GM19099 (cell line): ENCODE results near the gene CLRN3.

ENCODE experiments used
- POLR2A ChIP-seq: IDR thresholded peaks from 3 replicates; pipeline ENCODE4 v1.6.1; 2011; ENCODE audit warnings: low read depth; ENCODE audit not compliant: insufficient read length; ENCODE audit errors: extremely low read depth

The CLRN3 gene

GRCh38 chr10:127874671-127875448 lies 17.9 kb downstream of the CLRN3 start:
- no peak for TF ChIP-seq POLR2A

DNA sequence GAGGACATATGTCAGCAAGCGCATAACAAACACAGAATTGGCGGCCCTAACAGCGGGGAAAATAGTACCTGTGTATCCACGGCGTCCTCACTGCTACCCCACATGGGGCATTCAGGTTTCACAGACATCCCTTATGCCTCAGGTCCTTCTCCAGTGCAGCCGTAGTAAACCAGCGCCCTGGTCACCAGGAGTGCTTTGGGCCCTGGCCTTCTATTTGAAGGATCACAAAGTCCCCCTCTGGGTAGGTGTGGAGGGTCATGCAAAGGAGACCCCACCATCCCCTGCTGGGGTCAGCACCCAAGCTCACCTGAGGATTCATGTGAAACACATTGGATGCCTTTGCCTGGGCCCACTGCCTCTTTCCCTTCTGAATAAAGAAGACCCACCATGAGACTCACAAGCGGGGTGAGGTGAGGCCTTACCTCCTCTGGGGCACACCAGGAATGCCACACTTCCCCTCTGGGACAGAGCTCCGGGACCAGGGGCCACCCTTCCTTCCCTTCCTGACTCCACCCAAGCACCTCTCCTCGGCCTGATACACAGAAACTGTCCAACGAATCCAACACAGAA lies 18.8 kb downstream of the CLRN3 start:
- TF ChIP-seq POLR2A = no peak

DNA sequence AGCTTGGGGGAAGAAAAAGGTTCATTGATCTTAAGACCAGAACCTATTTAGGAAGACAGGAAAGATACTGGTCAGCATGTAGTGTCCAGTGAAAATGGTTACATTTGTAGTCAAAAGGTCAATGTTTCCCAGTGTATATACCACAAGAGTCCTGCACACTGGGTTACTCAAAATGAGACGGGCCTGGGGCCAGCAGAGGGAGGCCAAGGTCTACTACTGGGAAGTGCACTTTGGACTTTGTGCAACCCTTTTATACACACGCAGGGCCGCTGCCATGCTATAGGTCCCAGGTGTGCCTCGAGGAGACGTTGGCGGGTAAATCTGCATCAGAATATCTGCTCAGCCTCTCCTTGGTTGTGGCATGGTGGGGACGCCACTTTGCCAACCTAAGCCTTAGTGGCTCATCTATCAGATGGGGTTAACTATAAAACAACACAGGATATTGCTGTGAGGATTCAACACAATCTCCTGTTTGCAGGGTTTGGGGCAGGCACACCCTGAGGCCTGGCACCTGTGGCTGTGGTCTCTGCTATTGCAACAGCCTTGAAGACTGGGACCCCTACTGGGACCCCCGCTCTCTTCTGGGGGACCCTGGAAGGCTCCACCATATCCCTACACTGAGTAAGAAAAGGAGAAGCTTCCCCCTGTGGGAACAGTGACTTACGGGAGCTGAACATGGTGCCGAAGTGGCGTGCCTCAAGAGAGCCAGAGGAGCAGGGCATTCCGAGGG lies 19.7 kb downstream of the CLRN3 start:
- no peak for TF ChIP-seq POLR2A

GRCh38 chr10:127872011-127872761 lies 20.6 kb downstream of the CLRN3 start:
- TF ChIP-seq POLR2A = no peak

DNA sequence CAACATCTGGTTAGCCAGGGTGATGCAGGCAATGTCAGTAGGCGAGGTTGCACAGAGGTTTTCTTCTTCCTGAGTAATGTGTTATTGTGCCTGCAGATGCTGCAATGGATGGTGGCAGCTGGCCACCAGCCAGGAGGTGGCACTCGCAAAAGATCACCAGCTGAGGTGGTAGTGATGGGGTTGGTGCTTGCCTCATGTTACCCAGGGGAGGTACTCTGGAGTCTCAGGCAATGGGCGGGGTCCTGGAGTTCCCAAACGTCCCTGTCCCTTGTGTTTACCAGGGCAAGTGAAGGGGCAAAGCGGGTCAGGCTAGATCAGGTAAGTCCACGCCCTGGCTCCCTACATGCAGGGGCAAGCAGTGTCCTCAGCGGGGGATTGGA lies 21.1 kb downstream of the CLRN3 start:
- TF ChIP-seq POLR2A = no peak

- no peak for TF ChIP-seq POLR2A
Measured at GRCh38 chr10:127869329-127869728, 23.4 kb downstream of the CLRN3 start.

DNA sequence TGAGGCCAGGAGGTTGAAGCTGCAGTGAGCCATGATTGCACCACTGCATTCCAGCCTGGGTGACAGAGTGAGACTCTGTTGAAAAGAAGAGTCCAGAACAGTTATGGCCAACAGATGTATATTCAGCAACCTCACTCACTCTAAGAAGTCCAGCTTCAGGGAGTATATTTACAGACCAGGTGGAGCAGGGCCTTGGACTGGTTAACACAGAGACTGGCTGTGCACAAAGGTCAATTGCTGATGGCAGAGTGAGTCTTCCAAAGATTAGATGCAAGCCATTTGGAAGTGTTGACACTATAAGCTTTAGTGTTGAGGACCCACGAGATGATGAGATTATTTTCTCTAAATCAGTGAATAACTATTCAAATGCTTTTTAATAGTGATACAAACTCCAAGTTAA lies 24.9 kb downstream of the CLRN3 start:
- no peak for TF ChIP-seq POLR2A

- no peak for TF ChIP-seq POLR2A
Measured at GRCh38 chr10:127866276-127867013, 26.3 kb downstream of the CLRN3 start.

DNA sequence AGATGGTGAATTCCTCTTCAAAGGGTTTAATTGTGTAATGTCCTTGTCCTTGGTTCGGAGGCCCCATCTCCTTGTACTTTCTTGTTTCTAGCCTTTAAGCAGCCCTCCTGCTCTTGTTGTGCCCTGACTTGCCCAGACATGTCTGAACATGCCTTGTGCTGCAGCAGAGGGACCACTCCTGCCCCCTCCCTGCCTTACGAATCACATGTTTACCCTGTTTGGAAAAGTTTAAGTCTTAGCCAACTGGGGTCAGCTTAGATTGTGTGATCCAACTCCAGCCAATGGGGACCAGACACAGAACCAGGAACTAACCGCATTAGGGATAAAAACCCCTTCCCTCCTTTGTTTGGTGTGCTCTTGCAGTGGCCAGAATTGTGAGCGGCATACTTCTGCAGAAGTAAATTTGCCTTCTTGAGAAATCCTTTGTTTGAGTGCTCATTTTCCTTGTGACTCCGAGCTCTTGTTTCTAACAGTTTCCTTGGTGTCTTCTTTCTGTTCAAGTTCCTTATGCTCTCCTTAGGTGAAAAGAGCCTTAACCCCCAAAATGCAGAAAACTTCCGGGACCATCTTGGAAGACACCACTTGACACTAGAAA lies 29.4 kb downstream of the CLRN3 start:
- no peak for TF ChIP-seq POLR2A

DNA sequence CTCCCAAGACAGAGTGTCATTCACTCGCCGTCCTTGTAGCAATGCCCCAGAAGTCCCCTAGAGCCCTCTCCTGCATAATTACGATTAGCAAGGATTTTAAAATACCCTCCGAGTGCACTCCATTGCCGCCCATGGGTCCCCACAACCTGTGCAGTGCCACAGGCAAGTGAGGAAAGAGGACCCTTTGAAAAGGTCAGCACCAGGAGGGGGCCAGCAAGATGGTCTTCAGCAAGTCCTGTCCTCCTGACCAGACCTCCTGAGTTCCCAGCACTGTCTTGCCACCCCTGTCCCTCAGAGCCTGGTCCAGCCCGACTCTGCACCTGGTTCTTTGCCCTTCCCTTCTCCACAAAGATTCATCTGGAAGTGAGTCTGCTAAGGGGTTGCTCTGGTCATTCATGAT lies 32.1 kb downstream of the CLRN3 start:
- no peak for TF ChIP-seq POLR2A

DNA sequence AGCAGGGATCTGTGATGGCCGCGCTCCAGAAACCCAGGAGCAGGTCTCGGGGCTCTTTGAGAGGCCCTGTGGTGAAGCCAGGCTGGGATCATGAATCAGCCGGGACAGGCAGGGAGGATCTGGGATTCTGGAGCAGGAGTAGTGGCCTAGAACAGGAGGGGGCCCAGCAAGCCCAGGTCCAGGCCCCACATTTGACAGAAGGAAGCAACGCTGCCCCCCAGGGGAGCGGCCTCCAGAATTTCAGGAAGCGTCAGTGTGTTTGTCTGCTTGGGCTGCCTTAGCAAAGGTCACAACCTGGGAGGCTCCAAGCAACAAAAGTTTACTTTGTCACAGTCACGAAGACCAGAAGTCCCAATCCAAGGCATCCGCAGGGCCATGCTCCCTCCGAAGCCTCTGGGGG lies 36.8 kb downstream of the CLRN3 start:
- TF ChIP-seq POLR2A = no peak

DNA sequence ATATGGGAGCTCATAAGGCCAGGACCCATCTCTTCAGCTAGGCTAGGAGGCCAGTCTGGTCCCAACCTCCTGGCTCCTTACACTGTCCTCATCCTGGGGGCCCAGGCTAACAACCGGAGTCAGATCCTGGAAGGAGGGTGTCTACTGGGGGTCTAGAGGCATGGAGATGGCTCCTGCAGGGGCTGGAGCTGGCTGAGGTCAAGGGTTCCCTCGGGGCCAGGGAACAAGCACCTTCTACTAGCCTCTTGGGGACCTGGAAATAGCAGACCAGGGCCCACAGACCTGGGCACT lies 37.2 kb downstream of the CLRN3 start:
- no peak for TF ChIP-seq POLR2A

DNA sequence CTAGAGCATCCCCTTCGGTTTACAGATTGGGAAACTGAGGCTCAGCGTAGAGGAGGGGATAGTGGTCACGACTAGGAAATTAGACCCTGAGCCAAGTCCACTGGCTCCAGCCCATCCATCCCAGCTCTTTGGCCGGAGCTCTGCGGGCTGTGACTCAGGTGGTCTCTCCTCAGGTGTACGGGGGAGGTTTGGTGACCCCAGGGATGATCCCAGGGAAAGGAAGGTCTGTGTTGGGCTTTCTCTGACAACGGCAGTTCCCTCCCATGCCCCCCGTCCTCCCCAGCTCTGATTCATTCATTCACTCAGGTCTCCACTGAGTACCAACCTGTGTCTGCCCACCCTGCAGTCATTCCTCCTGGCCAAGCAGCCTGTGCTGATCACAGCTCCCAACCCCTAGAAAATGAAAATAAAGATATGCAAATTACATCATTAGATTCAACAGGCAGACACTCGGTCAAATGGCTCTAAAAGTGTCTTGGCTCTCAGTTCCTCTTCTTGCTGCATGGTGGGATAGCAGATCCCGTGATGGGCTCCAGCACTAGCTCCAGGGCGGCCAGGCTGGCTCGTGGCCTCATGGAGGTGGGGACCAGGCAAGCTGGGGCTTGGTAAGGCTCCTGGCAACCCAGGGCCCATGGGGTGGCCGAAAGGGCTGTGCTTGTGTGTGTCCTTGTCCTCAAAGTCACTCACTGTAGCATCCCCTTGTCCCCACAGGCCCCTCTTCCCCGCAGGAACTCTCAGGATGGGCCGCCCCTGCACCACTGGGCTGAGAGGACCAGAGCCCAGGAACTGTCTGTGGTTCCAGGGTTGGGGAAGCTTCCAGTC lies 37.8 kb downstream of the CLRN3 start:
- no peak for TF ChIP-seq POLR2A
